SK-N-SH treated with all-trans-retinoic acid at 6 μM for 48 hours (cell line): ENCODE data around the gene HOMER1.

ENCODE experiments used
- ARNTL ChIP-seq: fragments of 450-650 bp; formaldehyde crosslinking; IDR thresholded peaks from 2 replicates; pipeline ENCODE4 v1.5.0; 2020; ENCODE audit warnings: low read depth, mild to moderate bottlenecking, moderate library complexity, borderline replicate concordance
- CREB5 ChIP-seq: fragments of 250-450 bp; sonication (Bioruptor Pico); IDR thresholded peaks from 2 replicates; pipeline ENCODE4 v1.5.1; 2020; ENCODE audit warnings: low read depth, mild to moderate bottlenecking, moderate library complexity
- ISL1 ChIP-seq: fragments of 250-450 bp; sonication (Bioruptor Pico); IDR thresholded peaks from 2 replicates; pipeline ENCODE4 v2.1.2; 2022; ENCODE audit warnings: mild to moderate bottlenecking, moderate library complexity
- PATZ1 ChIP-seq: fragments of 250-450 bp; sonication (Bioruptor Pico); IDR thresholded peaks from 2 replicates; pipeline ENCODE4 v1.8.0; 2020; ENCODE audit warnings: mild to moderate bottlenecking, moderate library complexity, borderline replicate concordance
- PPARA ChIP-seq: fragments of 250-450 bp; sonication (Bioruptor Pico); IDR thresholded peaks from 2 replicates; pipeline ENCODE4 v1.5.0; 2020; ENCODE audit warnings: mild to moderate bottlenecking, borderline replicate concordance
- TCF4 ChIP-seq: fragments of 250-450 bp; sonication (Bioruptor Pico); IDR thresholded peaks from 2 replicates; pipeline ENCODE4 v1.8.0; 2021; ENCODE audit warnings: mild to moderate bottlenecking, moderate library complexity, borderline replicate concordance
- TOX ChIP-seq: fragments of 250-450 bp; sonication (Bioruptor Pico); IDR thresholded peaks from 2 replicates; pipeline ENCODE4 v1.8.0; 2021; ENCODE audit warnings: mild to moderate bottlenecking, moderate library complexity, borderline replicate concordance
- TSHZ2 ChIP-seq: fragments of 250-450 bp; sonication (Bioruptor Pico); IDR thresholded peaks from 2 replicates; pipeline ENCODE4 v1.5.0; 2020; ENCODE audit warnings: mild to moderate bottlenecking, moderate library complexity
- ZFP3 ChIP-seq: fragments of 250-450 bp; sonication (Bioruptor Pico); IDR thresholded peaks from 2 replicates; pipeline ENCODE4 v1.5.0; 2020; ENCODE audit warnings: mild to moderate bottlenecking, moderate library complexity
- ZFP30 ChIP-seq: fragments of 450-650 bp; formaldehyde crosslinking; IDR thresholded peaks from 2 replicates; pipeline ENCODE4 v1.5.0; 2022; ENCODE audit warnings: mild to moderate bottlenecking, moderate library complexity
- ZNF565 ChIP-seq: fragments of 450-650 bp; formaldehyde crosslinking; conservative IDR thresholded peaks from 2 replicates; pipeline ENCODE4 v1.5.0; 2020; ENCODE audit warnings: low read depth, mild to moderate bottlenecking, moderate library complexity
- ZNF8 ChIP-seq: fragments of 450-650 bp; formaldehyde crosslinking; IDR thresholded peaks from 2 replicates; pipeline ENCODE4 v1.5.0; 2020; ENCODE audit warnings: mild to moderate bottlenecking, moderate library complexity

- TF ChIP-seq CREB5 (CRISPR knock-in tag) = no peak
- TF ChIP-seq ZFP30 (CRISPR knock-in tag) = no peak
- TF ChIP-seq ZNF565 = no peak
- TF ChIP-seq PATZ1 (CRISPR knock-in tag) = no peak
- no peak for TF ChIP-seq ARNTL
- TF ChIP-seq ZNF8 (CRISPR knock-in tag) = no peak
- no peak for TF ChIP-seq PPARA (CRISPR knock-in tag)
- TF ChIP-seq TCF4 = no peak
- TF ChIP-seq TOX = no peak
- TF ChIP-seq TSHZ2 (CRISPR knock-in tag) = no peak
- no peak for TF ChIP-seq ISL1 (CRISPR knock-in tag)
- no peak for TF ChIP-seq ZFP3 (CRISPR knock-in tag)
These were observed 22.4 kb upstream of the HOMER1 start for GRCh38 chr5:79536193-79536906.
